NCI-H1930 (cell line): ENCODE measurements around the gene GLT1D1.
"Not testable (repeated sequence)": the region's sequence is repeated elsewhere in the genome, so short reads cannot be mapped to it uniquely, and the experiment has no call there.

Source experiments
- DNase-seq, 2 experiments: peaks; one replicate each; lab custom pipeline; 2025; lab: John Stamatoyannopoulos, UW

Gene GLT1D1

GRCh38 chr12:128852885-128853599 lies at the start of gene GLT1D1:
TSS of gene GLT1D1 (plus strand) at chr12:128853478. CDS start at chr12:128853582, 104 bp downstream.
- DNase-seq = no peak

- DNase-seq = no peak
These were observed 49.5 kb upstream of the GLT1D1 start for GRCh38 chr12:128803788-128804187.

- DNase-seq = no peak
These were observed 48.5 kb upstream of the GLT1D1 start for GRCh38 chr12:128804762-128805161.

GRCh38 chr12:128805406-128805805 lies 47.9 kb upstream of the GLT1D1 start:
- not testable (repeated sequence) for DNase-seq

GRCh38 chr12:128806573-128806972 lies 46.7 kb upstream of the GLT1D1 start:
- no peak for DNase-seq

- no peak for DNase-seq
These were observed 46.0 kb upstream of the GLT1D1 start for GRCh38 chr12:128807161-128807724.

- no peak for DNase-seq
These were observed 44.6 kb upstream of the GLT1D1 start for GRCh38 chr12:128808651-128809050.

GRCh38 chr12:128810182-128811127 lies 42.8 kb upstream of the GLT1D1 start:
- no peak for DNase-seq

- DNase-seq = no peak
These were observed 41.5 kb upstream of the GLT1D1 start for GRCh38 chr12:128811806-128812205.

GRCh38 chr12:128813392-128813791 lies 39.9 kb upstream of the GLT1D1 start:
- no peak for DNase-seq

GRCh38 chr12:128813883-128814282 lies 39.4 kb upstream of the GLT1D1 start:
- DNase-seq = no peak

GRCh38 chr12:128814411-128815261 lies 38.6 kb upstream of the GLT1D1 start:
- no peak for DNase-seq

- DNase-seq = no peak
These were observed 37.3 kb upstream of the GLT1D1 start for GRCh38 chr12:128815779-128816642.

GRCh38 chr12:128816643-128816920 lies 36.7 kb upstream of the GLT1D1 start:
- DNase-seq = no peak

GRCh38 chr12:128817111-128818015 lies 35.9 kb upstream of the GLT1D1 start:
- DNase-seq = no peak

GRCh38 chr12:128818065-128819022 lies 34.9 kb upstream of the GLT1D1 start:
- no peak for DNase-seq

GRCh38 chr12:128819293-128820144 lies 33.8 kb upstream of the GLT1D1 start:
- no peak for DNase-seq

GRCh38 chr12:128820253-128820652 lies 33.0 kb upstream of the GLT1D1 start:
- DNase-seq = no peak
